HG03342 (cell line): ENCODE measurements around the gene BEST4.
"Not testable (repeated sequence)": the region's sequence is repeated elsewhere in the genome, so short reads cannot be mapped to it uniquely, and the experiment has no call there.

ENCODE experiments used
- ATAC-seq: cut with Tn5 transposase; IDR thresholded peaks from one replicate; pipeline ENCODE4 v1.9.1; 2021; ENCODE audit warnings: mild to moderate bottlenecking, moderate library complexity; ENCODE audit not compliant: unreplicated experiment

Gene BEST4

GRCh38 chr1:44788120-44788860 lies at the start of gene BEST4:
Gene BEST4, minus strand, starts transcription at chr1:44788170. Its CDS starts 465 bp downstream, at chr1:44787705.
- ATAC-seq, result no peak

GRCh38 chr1:44835738-44836675 lies 48.0 kb upstream of the BEST4 start:
- peak; percentile 70 for ATAC-seq

GRCh38 chr1:44834328-44834727 lies 46.4 kb upstream of the BEST4 start:
- no peak for ATAC-seq

- ATAC-seq, result no peak
These were observed 44.2 kb upstream of the BEST4 start for GRCh38 chr1:44832056-44832705.

GRCh38 chr1:44831516-44831915 lies 43.5 kb upstream of the BEST4 start:
- no peak for ATAC-seq

- no peak for ATAC-seq
These were observed 42.9 kb upstream of the BEST4 start for GRCh38 chr1:44830900-44831304.

- ATAC-seq, result no peak
These were observed 41.8 kb upstream of the BEST4 start for GRCh38 chr1:44829506-44830384.

GRCh38 chr1:44828841-44829440 lies 41.0 kb upstream of the BEST4 start:
- ATAC-seq, result no peak

GRCh38 chr1:44828003-44828651 lies 40.2 kb upstream of the BEST4 start:
- no peak for ATAC-seq

GRCh38 chr1:44827197-44828002 lies 39.4 kb upstream of the BEST4 start:
- no peak for ATAC-seq

- ATAC-seq, result no peak
These were observed 38.6 kb upstream of the BEST4 start for GRCh38 chr1:44826375-44827196.

GRCh38 chr1:44824392-44824791 lies 36.4 kb upstream of the BEST4 start:
- ATAC-seq, result not testable (repeated sequence)

- no peak for ATAC-seq
These were observed 35.0 kb upstream of the BEST4 start for GRCh38 chr1:44822981-44823451.

- ATAC-seq, result no peak
These were observed 34.2 kb upstream of the BEST4 start for GRCh38 chr1:44822131-44822701.

GRCh38 chr1:44821240-44821715 lies 33.3 kb upstream of the BEST4 start:
- no peak for ATAC-seq

GRCh38 chr1:44820328-44821239 lies 32.6 kb upstream of the BEST4 start:
- ATAC-seq, result no peak
